Neural crest cell (in vitro differentiated cells): ENCODE measurements around the gene FAM199X. TPM values are rescaled to one million over a fixed set of nuclear protein-coding genes. Genes with fewer than 3 reads are reported as not detected.
"Not testable (repeated sequence)": the region's sequence is repeated elsewhere in the genome, so short reads cannot be mapped to it uniquely, and the experiment has no call there.

ENCODE experiments used
- DNase-seq: peaks from one replicate; pipeline ENCODE4 v3.0.0; 2021; ENCODE audit warnings: low read depth, mixed read lengths, low spot score
- H3K27ac Mint-ChIP-seq: one replicate; pipeline ENCODE4 v1.8.0; 2021; ENCODE audit warnings: mild to moderate bottlenecking, mixed read lengths; ENCODE audit not compliant: unreplicated experiment
- H3K27me3 Mint-ChIP-seq: 2 replicates; pipeline ENCODE4 v1.8.0; 2021; ENCODE audit warnings: low read depth, mild to moderate bottlenecking, mixed read lengths
- H3K36me3 Mint-ChIP-seq: 2 replicates; pipeline ENCODE4 v1.8.0; 2021; ENCODE audit warnings: low read depth, mild to moderate bottlenecking, mixed read lengths
- H3K4me1 Mint-ChIP-seq: 2 replicates; pipeline ENCODE4 v1.8.0; 2021; ENCODE audit warnings: mixed read lengths
- H3K4me3 Mint-ChIP-seq: one replicate; pipeline ENCODE4 v1.8.0; 2021; ENCODE audit warnings: mild to moderate bottlenecking, mixed read lengths
- H3K9me3 Mint-ChIP-seq: 2 replicates; pipeline ENCODE4 v1.8.0; 2021; ENCODE audit warnings: mixed read lengths
- CTCF ChIP-seq: fragments of 200-600 bp; sonication (generic); conservative IDR thresholded peaks from 2 replicates; pipeline ENCODE4 v1.5.0; 2021; ENCODE audit warnings: antibody characterized with exemption, mild to moderate bottlenecking
- total RNA-seq: library from RNA; stranded (reverse); gene quantifications from 2 replicates; pipeline ENCODE4 v1.2.1, GENCODE V29; 2021

Gene FAM199X
- total RNA-seq, 1 donor from 2014 or later = 18.2 TPM

DNA sequence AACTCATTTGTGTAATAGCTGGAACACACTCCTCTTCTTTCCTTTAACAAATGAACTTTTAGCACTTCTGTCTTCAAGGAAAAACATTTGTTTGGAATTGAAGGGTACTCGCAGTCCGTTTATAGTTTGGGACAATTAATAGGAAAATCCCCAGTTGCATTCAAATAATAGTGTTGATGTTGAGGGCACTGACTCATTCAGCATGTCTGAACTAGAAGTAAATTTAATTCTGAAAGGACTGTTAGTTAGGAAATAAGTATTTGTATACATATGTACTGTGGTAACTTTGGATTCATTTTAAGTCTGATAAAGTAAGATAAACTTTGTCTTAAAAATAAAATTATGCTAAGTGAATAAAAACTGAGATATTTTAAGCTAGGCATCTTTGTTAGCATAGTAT lies 27.2 kb downstream of the FAM199X start:
- DNase-seq = no peak
- peaks cover 2% of the 10 kb centered on the region for H3K36me3 Mint-ChIP-seq
- H3K4me1 Mint-ChIP-seq = no peaks in the 10 kb centered on the region
- no peaks in the 10 kb centered on the region for H3K27me3 Mint-ChIP-seq
- no peak overlapping the region for H3K4me3 Mint-ChIP-seq
- H3K27ac Mint-ChIP-seq = no peak overlapping the region
- no peak for TF ChIP-seq CTCF
- H3K9me3 Mint-ChIP-seq = no peaks in the 10 kb centered on the region

DNA sequence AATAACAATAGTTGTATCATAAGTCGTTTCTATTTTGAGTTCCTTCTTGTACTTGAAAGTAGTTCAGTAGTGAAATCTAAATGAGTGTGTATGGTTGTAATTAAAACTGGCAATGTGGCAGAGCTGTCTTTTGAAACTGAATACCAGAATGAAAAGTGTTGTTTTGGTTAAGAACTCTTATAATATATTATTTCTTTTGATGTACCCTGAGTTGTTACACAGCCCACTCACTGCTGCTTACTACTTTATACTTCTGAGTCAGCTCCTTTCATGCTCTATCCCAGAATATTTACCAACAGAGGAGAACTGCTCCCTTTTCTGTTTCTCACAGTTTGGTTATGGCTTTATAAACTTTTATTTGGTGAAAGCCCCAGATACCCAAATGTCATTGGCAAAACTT lies 28.8 kb downstream of the FAM199X start:
- H3K36me3 Mint-ChIP-seq = no peaks in the 10 kb centered on the region
- no peak for TF ChIP-seq CTCF
- no peaks in the 10 kb centered on the region for H3K9me3 Mint-ChIP-seq
- no peak overlapping the region for H3K27ac Mint-ChIP-seq
- no peaks in the 10 kb centered on the region for H3K27me3 Mint-ChIP-seq
- DNase-seq = no peak
- H3K4me1 Mint-ChIP-seq = no peaks in the 10 kb centered on the region
- no peak overlapping the region for H3K4me3 Mint-ChIP-seq

DNA sequence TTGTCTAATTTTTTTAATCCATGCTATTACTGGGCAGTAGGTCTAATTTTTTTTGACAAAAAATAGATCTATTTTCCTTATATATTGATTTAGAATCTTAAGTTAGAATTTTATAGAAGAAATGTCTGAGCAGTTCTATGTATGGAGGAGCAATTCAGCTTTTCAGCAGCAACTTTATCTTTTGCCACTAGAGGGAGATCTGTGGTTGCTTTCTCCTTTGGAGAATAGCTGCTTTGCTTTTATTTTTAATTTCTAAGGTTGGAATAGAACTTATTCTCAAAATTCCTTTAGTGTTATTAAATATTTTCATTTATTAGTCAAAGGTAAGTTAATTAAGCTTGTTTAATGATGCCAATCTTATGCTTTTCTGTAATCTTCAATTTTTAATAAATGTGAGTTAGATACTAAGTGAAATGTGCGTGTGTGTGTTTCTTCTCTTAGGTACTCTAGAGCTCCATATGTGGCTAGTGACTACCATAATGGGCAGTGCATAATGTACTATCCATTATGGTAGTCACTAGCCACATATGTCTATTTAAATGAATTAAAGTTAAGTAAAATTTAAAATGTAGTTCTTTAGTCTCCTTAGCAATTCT lies 29.3 kb downstream of the FAM199X start:
- Mint-ChIP-seq H3K4me1 (no peaks in the 10 kb centered on the region), H3K4me3 (no peak overlapping the region), H3K27me3 (no peaks in the 10 kb centered on the region), H3K27ac (no peak overlapping the region), H3K9me3 (no peaks in the 10 kb centered on the region), H3K36me3 (no peaks in the 10 kb centered on the region)
- DNase-seq = no peak
- TF ChIP-seq CTCF = peak; percentile 89

GRCh38 chrX:104205548-104205947 lies 39.3 kb downstream of the FAM199X start:
- DNase-seq = no peak
- no peaks in the 10 kb centered on the region for H3K4me1 Mint-ChIP-seq
- no peak overlapping the region for H3K4me3 Mint-ChIP-seq
- TF ChIP-seq CTCF = no peak
- no peak overlapping the region for H3K27ac Mint-ChIP-seq
- H3K9me3 Mint-ChIP-seq = no peaks in the 10 kb centered on the region
- peaks cover 2% of the 10 kb centered on the region for H3K27me3 Mint-ChIP-seq
- peaks cover 3% of the 10 kb centered on the region for H3K36me3 Mint-ChIP-seq

DNA sequence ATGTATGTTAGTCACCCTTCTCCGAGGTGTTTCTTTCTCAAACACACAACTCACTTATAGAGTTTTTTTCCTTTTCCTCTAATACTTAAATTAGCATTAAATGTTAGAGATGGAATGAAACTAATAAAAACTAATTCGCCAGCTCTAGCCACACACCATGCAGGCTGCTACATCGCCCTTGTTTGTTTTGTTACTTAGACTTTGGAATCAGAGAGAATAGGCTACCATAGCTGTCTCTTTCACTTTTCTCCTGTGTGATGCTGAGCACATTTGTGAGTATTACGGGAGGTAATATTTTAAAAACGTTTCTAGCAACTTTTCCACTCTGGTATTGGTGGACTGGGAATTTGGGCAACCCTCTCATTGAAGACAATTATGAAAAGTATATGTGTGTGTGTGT lies 44.9 kb downstream of the FAM199X start:
- H3K36me3 Mint-ChIP-seq = no peaks in the 10 kb centered on the region
- TF ChIP-seq CTCF = no peak
- H3K4me1 Mint-ChIP-seq = no peaks in the 10 kb centered on the region
- H3K27ac Mint-ChIP-seq = no peak overlapping the region
- H3K9me3 Mint-ChIP-seq = peaks cover 3% of the 10 kb centered on the region
- no peak for DNase-seq
- peaks cover 2% of the 10 kb centered on the region for H3K27me3 Mint-ChIP-seq
- no peak overlapping the region for H3K4me3 Mint-ChIP-seq

DNA sequence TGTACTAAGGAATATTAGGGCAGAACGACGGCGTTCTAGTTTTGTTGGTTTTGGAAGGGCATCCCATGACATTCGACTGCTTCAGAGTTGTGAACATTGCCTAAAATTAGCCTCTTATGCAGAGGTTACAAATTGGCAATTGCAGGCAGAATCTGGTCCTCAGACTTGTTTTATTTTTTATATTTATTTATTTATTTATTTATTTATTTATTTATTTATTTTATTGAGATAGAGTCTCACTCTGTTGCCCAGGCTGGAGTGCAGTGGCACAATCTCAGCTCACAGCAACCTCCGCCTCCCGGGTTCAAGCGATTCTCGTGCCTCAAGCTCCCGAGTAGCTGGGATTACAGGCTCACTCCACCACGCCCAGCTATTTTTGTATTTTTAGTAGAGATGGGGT lies 63.8 kb downstream of the FAM199X start:
- not testable (repeated sequence) for H3K9me3 Mint-ChIP-seq, H3K27me3 Mint-ChIP-seq, H3K4me3 Mint-ChIP-seq, H3K4me1 Mint-ChIP-seq, H3K27ac Mint-ChIP-seq, H3K36me3 Mint-ChIP-seq, DNase-seq

Other genes starting within 250 kb of the FAM199X start
- gene TMSB15B, start 203.8 kb upstream of the FAM199X start, total RNA-seq = 36.8 and 40.7 TPM in 2 replicates
- gene H2BW1, start 152.7 kb upstream of the FAM199X start, total RNA-seq = not detected in 2 replicates
- gene H2BW2, start 126.5 kb upstream of the FAM199X start, total RNA-seq = 0.20 and 0.51 TPM in 2 replicates
- 18.7 and 23.2 TPM in 2 replicates for gene TMSB15C, start 90.2 kb upstream of the FAM199X start, total RNA-seq
- gene ZCCHC18, start 53.9 kb upstream of the FAM199X start, total RNA-seq = 8.7 and 9.3 TPM in 2 replicates
- 6.2 and 6.8 TPM in 2 replicates for gene SLC25A53, start 9.4 kb upstream of the FAM199X start, total RNA-seq
- gene ESX1, start 88.5 kb downstream of the FAM199X start, total RNA-seq = not detected in 2 replicates